ENCODE measurements around the gene ANGPTL1. TPM values are rescaled to one million over a fixed set of nuclear protein-coding genes. Genes with fewer than 3 reads are reported as not detected.

The ANGPTL1 gene
- total and polyA plus RNA-seq, 3 donors from 2014 or later = 5.0 to 18.4 (median 14.7) TPM

DNA sequence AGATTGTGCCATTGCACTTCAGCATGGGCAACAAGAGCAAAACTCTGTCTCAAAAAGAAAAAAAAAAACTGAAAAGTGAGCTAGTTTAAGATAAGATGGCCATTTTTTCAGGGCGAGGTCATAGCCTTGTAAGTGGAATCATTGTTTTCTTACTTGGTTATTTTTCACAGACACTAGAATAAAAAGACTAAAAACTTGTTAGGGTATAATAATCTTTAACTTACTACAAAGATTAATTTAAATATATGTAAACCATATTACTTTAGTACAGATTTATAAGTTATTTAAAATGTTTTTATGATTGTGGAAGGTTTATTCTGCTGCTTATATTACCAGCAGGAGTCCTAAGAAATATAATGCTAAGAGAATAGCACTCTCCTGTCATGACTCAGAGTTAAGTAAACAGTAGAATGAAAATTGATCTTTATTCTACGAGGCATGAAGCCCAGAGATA is 23.5 kb downstream of the ANGPTL1 start:
- H3K9me3 ChIP-seq = no peaks in the 10 kb centered on the region
- no peak overlapping the region for H3K27ac ChIP-seq
- H3K4me3 ChIP-seq = no peak overlapping the region
- 60 to 72% methylated on average over 2 of the region's 2 CpGs for WGBS, 2 donors
- DNase-seq = no peak
- no peaks in the 10 kb centered on the region for H3K36me3 ChIP-seq (ENCODE audit: low read depth, missing control alignments)
- TF ChIP-seq POLR2A (IDR thresholded peaks at IDR 0.05) = no peak
- TF ChIP-seq, protein P1, sequence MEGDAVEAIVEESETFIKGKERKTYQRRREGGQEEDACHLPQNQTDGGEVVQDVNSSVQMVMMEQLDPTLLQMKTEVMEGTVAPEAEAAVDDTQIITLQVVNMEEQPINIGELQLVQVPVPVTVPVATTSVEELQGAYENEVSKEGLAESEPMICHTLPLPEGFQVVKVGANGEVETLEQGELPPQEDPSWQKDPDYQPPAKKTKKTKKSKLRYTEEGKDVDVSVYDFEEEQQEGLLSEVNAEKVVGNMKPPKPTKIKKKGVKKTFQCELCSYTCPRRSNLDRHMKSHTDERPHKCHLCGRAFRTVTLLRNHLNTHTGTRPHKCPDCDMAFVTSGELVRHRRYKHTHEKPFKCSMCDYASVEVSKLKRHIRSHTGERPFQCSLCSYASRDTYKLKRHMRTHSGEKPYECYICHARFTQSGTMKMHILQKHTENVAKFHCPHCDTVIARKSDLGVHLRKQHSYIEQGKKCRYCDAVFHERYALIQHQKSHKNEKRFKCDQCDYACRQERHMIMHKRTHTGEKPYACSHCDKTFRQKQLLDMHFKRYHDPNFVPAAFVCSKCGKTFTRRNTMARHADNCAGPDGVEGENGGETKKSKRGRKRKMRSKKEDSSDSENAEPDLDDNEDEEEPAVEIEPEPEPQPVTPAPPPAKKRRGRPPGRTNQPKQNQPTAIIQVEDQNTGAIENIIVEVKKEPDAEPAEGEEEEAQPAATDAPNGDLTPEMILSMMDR (IDR thresholded peaks at IDR 0.05) = no peak
- intact Hi-C loops (cut with DNase I; ENCODE audit: low total_unique reads) = no loop called here
- H3K27me3 ChIP-seq = no peaks in the 10 kb centered on the region
- no peaks in the 10 kb centered on the region for H3K4me1 ChIP-seq

DNA sequence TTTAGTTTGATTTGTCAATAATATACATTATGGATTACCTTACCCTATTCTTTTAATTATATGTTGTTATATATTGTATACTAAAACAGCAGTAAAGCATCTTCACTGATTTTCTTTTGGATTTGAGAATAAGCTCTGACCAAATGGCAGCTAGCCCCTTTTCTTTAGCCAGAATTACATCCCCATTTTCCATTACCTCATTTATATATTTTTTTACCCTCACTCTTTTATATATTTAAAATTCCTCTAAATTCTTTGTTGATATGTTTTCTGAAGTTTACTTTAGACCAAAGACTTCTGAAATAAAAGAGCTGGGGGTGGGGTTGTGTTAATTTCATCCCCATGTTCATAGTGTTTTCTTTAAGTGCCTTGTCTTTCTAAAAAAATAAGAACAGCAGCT is 24.6 kb downstream of the ANGPTL1 start:
- no peaks in the 10 kb centered on the region for H3K9me3 ChIP-seq
- H3K27ac ChIP-seq = no peak overlapping the region
- intact Hi-C loops (cut with DNase I; ENCODE audit: low total_unique reads) = no loop called here
- TF ChIP-seq, protein P1 (IDR thresholded peaks at IDR 0.05) = no peak
- no peak for DNase-seq
- no peaks in the 10 kb centered on the region for H3K4me1 ChIP-seq
- no peak overlapping the region for H3K4me3 ChIP-seq
- no peaks in the 10 kb centered on the region for H3K36me3 ChIP-seq (ENCODE audit: low read depth, missing control alignments)
- no peaks in the 10 kb centered on the region for H3K27me3 ChIP-seq

DNA sequence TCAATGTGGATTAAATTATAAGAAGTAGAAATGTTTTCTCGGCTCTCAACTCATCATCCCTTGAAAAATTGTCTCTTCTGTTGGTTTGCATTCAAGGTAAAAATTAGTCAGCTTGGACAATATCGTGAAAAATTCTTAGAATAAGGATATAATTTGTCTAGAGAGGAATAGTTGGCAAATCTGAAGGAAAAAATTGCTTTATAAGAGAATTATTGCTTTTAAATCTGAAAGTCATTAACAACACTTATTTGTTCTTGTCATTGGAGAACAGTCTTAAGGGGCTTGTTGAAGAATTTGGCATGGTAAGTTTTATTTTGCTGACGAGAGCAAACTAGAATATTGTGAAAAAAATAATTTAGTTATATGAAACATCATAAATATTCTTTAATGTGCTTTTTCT is 26.4 kb downstream of the ANGPTL1 start:
- Histone ChIP-seq H3K4me1 (no peaks in the 10 kb centered on the region), H3K9me3 (no peaks in the 10 kb centered on the region), H3K4me3 (no peak overlapping the region), H3K36me3 (ENCODE audit: low read depth, missing control alignments) (no peaks in the 10 kb centered on the region), H3K27ac (no peak overlapping the region), H3K27me3 (no peaks in the 10 kb centered on the region)
- no peak for DNase-seq
- 64 to 69% methylated on average over 3 of the region's 3 CpGs for WGBS, 2 donors
- TF ChIP-seq, protein P1 (IDR thresholded peaks at IDR 0.05) = no peak
- no peak for TF ChIP-seq POLR2A (IDR thresholded peaks at IDR 0.05)
- intact Hi-C loops (cut with DNase I; ENCODE audit: low total_unique reads) = no loop called here

DNA sequence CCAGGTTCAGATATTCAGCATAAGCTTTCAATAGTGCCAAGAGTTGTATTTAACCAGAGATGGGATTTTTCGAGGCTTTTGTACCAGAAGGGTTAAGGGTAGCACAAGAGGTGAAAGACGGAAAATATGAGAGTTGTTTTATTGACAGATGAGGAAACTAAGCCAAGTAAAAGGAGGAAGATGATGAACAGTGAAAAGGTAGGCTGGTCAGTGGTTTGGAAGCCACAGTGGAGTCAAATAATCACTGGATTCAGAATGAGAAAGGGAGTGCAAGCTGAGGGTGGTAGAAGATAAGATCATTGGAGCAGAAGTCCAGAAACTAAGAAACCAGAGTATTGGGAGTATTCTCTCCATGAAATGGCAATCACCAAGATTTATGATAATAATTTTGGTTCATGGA is 45.7 kb downstream of the ANGPTL1 start:
- H3K27me3 ChIP-seq = no peaks in the 10 kb centered on the region
- H3K27ac ChIP-seq = no peak overlapping the region
- TF ChIP-seq POLR2A (IDR thresholded peaks at IDR 0.05) = no peak
- TF ChIP-seq, protein P1 (IDR thresholded peaks at IDR 0.05) = no peak
- no peak overlapping the region for H3K4me3 ChIP-seq
- WGBS, 2 donors = 91 to 98% methylated on average over 2 of the region's 2 CpGs
- intact Hi-C loops (cut with DNase I; ENCODE audit: low total_unique reads) = no loop called here
- H3K4me1 ChIP-seq = no peaks in the 10 kb centered on the region
- H3K9me3 ChIP-seq = no peaks in the 10 kb centered on the region
- no peaks in the 10 kb centered on the region for H3K36me3 ChIP-seq (ENCODE audit: low read depth, missing control alignments)
- no peak for DNase-seq

DNA sequence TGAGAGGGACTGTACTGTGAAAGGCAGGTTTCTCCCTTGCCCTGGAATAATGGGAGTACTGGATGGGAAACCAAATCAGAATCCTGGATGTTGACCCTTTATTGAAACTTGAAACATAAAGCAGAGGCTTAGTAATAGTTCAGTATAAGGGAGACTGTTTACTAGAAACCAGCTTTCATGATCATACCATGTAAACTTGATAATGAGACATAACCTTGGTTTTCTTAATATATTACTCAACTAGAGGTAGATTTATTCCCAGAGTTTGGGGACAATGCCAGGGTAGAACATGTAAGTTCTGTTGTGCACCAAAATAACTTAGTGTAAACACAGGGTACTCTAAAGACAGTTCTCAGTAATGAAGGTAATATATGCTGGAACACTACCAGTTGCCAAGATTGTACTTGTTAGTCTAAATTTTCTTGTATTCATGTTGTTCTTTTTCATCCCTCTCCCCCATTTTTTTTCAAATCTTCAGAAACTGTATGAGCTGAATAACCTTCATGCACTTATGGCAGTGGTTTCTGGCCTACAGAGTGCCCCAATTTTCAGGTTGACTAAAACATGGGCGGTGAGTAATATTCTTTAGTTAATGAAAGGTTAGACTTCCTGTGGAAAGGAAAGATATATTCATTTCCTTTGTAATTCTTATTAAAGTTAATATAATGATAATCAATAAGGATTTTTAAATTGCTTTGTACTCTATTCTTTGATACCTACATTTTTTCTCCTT is 49.6 kb downstream of the ANGPTL1 start:
- Histone ChIP-seq H3K9me3 (no peaks in the 10 kb centered on the region), H3K36me3 (ENCODE audit: low read depth, missing control alignments) (no peaks in the 10 kb centered on the region), H3K4me3 (no peak overlapping the region), H3K27me3 (no peaks in the 10 kb centered on the region), H3K27ac (no peak overlapping the region), H3K4me1 (no peaks in the 10 kb centered on the region)
- TF ChIP-seq, protein P1 (IDR thresholded peaks at IDR 0.05) = no peak
- no peak for TF ChIP-seq POLR2A (IDR thresholded peaks at IDR 0.05)
- no peak for DNase-seq
- WGBS, 2 donors = 100% methylated on average over 1 of the region's 1 CpG
- intact Hi-C loops (cut with DNase I; ENCODE audit: low total_unique reads) = no loop called here
